Fibroblast of peridontal ligament (primary cell): Measurements from ENCODE around the gene CPN2.
A peak's percentile ranks its signal among the peaks of the same experiment; 100 is the strongest.

Source experiments
- DNase-seq: peaks from one replicate; pipeline ENCODE4 v3.0.0-alpha.2; 2010; ENCODE audit errors: extremely low read depth

CPN2 gene

GRCh38 chr3:194351080-194351672 lies at the start of gene CPN2:
TSS of gene CPN2 (minus strand) at chr3:194351328. CDS start at chr3:194342702, 8,626 bp downstream.
- no peak for DNase-seq

GRCh38 chr3:194399874-194400411 lies 48.8 kb upstream of the CPN2 start:
- DNase-seq = no peak

GRCh38 chr3:194399166-194399565 lies 48.0 kb upstream of the CPN2 start, which contains the start of gene GP5:
TSS of gene GP5 (minus strand) at chr3:194399266. CDS start at chr3:194398282, 984 bp downstream.
- no peak for DNase-seq

GRCh38 chr3:194397757-194398312 lies 46.7 kb upstream of the CPN2 start:
- DNase-seq = no peak

- no peak for DNase-seq
These were observed 46.0 kb upstream of the CPN2 start for GRCh38 chr3:194396859-194397756.

GRCh38 chr3:194396539-194396858 lies 45.4 kb upstream of the CPN2 start:
- DNase-seq = no peak

- DNase-seq = peak; percentile 73
These were observed 44.8 kb upstream of the CPN2 start for GRCh38 chr3:194395778-194396538.

GRCh38 chr3:194395212-194395611 lies 44.1 kb upstream of the CPN2 start:
- peak; percentile 55 for DNase-seq

- no peak for DNase-seq
These were observed 41.4 kb upstream of the CPN2 start for GRCh38 chr3:194392576-194392975.

- no peak for DNase-seq
These were observed 39.7 kb upstream of the CPN2 start for GRCh38 chr3:194390835-194391234.

- DNase-seq = no peak
These were observed 38.1 kb upstream of the CPN2 start for GRCh38 chr3:194389269-194389668.

- DNase-seq = no peak
These were observed 36.8 kb upstream of the CPN2 start for GRCh38 chr3:194387926-194388418.

GRCh38 chr3:194387276-194387675 lies 36.1 kb upstream of the CPN2 start:
- no peak for DNase-seq

GRCh38 chr3:194386648-194387047 lies 35.5 kb upstream of the CPN2 start:
- DNase-seq = no peak

- DNase-seq = no peak
These were observed 34.9 kb upstream of the CPN2 start for GRCh38 chr3:194386066-194386465.

GRCh38 chr3:194384569-194385001 lies 33.5 kb upstream of the CPN2 start:
- no peak for DNase-seq

- DNase-seq = no peak
These were observed 33.0 kb upstream of the CPN2 start for GRCh38 chr3:194384156-194384555.

- no peak for DNase-seq
These were observed 32.3 kb upstream of the CPN2 start for GRCh38 chr3:194383276-194383940.

- DNase-seq = no peak
These were observed 31.7 kb upstream of the CPN2 start for GRCh38 chr3:194382892-194383223.

GRCh38 chr3:194382196-194382891 lies 31.2 kb upstream of the CPN2 start:
- no peak for DNase-seq

GRCh38 chr3:194381460-194381875 lies 30.3 kb upstream of the CPN2 start:
- no peak for DNase-seq
